GM12878 (cell line): ENCODE measurements around the gene MAD1L1. TPM values are rescaled to one million over a fixed set of nuclear protein-coding genes. Genes with fewer than 3 reads are reported as not detected.

Experiments used
- ATAC-seq: fragments of 200-7000 bp; cut with Tn5 transposase; 3 replicates; pipeline ENCODE4 v1.9.1; 2020; ENCODE audit warnings: mild to moderate bottlenecking, moderate library complexity
- BruUV-seq: library from RNA; stranded (reverse); fragments of 400-500 nt; replicated peaks from 2 replicates; lab custom pipeline; 2021; lab: Mats Ljungman, UMichigan
- CTCF ChIA-PET: fragments of 300-600 bp; sonication (Branson Sonifier 250); formaldehyde crosslinking; extraction: SDS; loops from one replicate; lab custom pipeline; 2021; ENCODE audit warnings: inconsistent platforms; lab: Yijun Ruan, JAX
- POLR2A ChIA-PET: fragments of 350-600 bp; formaldehyde crosslinking; extraction: SDS; loops from one replicate; lab custom pipeline; 2021; ENCODE audit warnings: inconsistent platforms; lab: Charles Lee
- RAD21 ChIA-PET: fragments of 300-600 bp; sonication (Branson Sonifier 250); formaldehyde crosslinking; loops from one replicate; lab custom pipeline; 2023; ENCODE audit warnings: antibody characterized with exemption; ENCODE audit not compliant: unreplicated experiment; lab: Charles Lee
- SMC1A ChIA-PET: fragments of 300-600 bp; sonication (Branson Sonifier 250); formaldehyde crosslinking; loops from one replicate; lab custom pipeline; 2023; ENCODE audit not compliant: unreplicated experiment, uncharacterized antibody; lab: Charles Lee
- DNase-seq: peaks from one replicate; pipeline ENCODE4 v3.0.0-alpha.2; 2011; ENCODE audit warnings: low read depth, low spot score
- FAIRE-seq: peaks from 3 replicates; lab custom pipeline; 2011; peaks lifted over from hg19 to GRCh38; lab: Jason Lieb, UNC
- H2AFZ ChIP-seq: 2 replicates; pipeline ENCODE4 v1.6.0; 2011; ENCODE audit warnings: low read depth, low read length, control low read depth; ENCODE audit not compliant: control insufficient read depth
- H3K27ac ChIP-seq: 2 replicates; pipeline ENCODE4 v1.5.1; 2011; ENCODE audit warnings: control low read depth; ENCODE audit not compliant: control insufficient read depth, insufficient read depth
- H3K27me3 ChIP-seq, 2 experiments: replicated peaks in 1 of 2; 2 replicates each; pipeline versions ENCODE4 v1.6.0 to v1.6.1; 2011; ENCODE audit warnings: low read length in 1 of 2; ENCODE audit not compliant: control insufficient read depth in 2 of 2, insufficient read depth in 2 of 2
- H3K36me3 ChIP-seq, 2 experiments: 2 replicates each; pipeline ENCODE4 v1.5.1; 2011; ENCODE audit warnings: low read length in 1 of 2; ENCODE audit not compliant: control insufficient read depth in 2 of 2, insufficient read depth in 2 of 2
- H3K4me1 ChIP-seq: 2 replicates; pipeline ENCODE4 v1.6.1; 2011; ENCODE audit warnings: mild to moderate bottlenecking, low read length, moderate library complexity, mixed read lengths; ENCODE audit not compliant: control insufficient read depth, insufficient read depth
- H3K4me2 ChIP-seq: 2 replicates; pipeline ENCODE4 v1.6.0; 2011; ENCODE audit warnings: control low read depth; ENCODE audit not compliant: control insufficient read depth, insufficient read depth
- H3K4me3 ChIP-seq: fragments of 200-600 bp; sonication (generic); 2 replicates; pipeline ENCODE4 v1.5.1; 2016
- H3K79me2 ChIP-seq: 2 replicates; pipeline ENCODE4 v1.6.0; 2011; ENCODE audit warnings: low read length; ENCODE audit not compliant: control insufficient read depth, insufficient read depth
- H3K9ac ChIP-seq: 2 replicates; pipeline ENCODE4 v1.8.0; 2011; ENCODE audit warnings: low read length, control low read depth, mixed read lengths; ENCODE audit not compliant: control insufficient read depth, insufficient read depth
- H3K9me3 ChIP-seq: replicated peaks from 3 replicates; pipeline ENCODE4 v1.5.1; 2011; ENCODE audit warnings: mild to moderate bottlenecking, low read length; ENCODE audit not compliant: control insufficient read depth, insufficient read depth
- H4K20me1 ChIP-seq: 2 replicates; pipeline ENCODE4 v1.6.0; 2011; ENCODE audit not compliant: control insufficient read depth, insufficient read depth
- CBX5 ChIP-seq: sonication (generic); IDR thresholded peaks from 2 replicates; pipeline ENCODE4 v1.6.1; 2016; ENCODE audit warnings: low read depth, moderate library complexity, mild to moderate bottlenecking, inconsistent platforms
- CREM ChIP-seq: IDR thresholded peaks from 2 replicates; pipeline ENCODE4 v1.6.1; 2014; ENCODE audit warnings: antibody characterized with exemption, low read depth
- FOS ChIP-seq: IDR thresholded peaks from 3 replicates; pipeline ENCODE4 v1.6.1; 2011; ENCODE audit warnings: borderline replicate concordance; ENCODE audit not compliant: insufficient read length; ENCODE audit errors: extremely low read depth
- FOXK2 ChIP-seq: fragments of 450-650 bp; IDR thresholded peaks from 2 replicates; pipeline ENCODE4 v1.6.1; 2017; ENCODE audit warnings: mild to moderate bottlenecking, moderate library complexity
- GABPA ChIP-seq: IDR thresholded peaks from 2 replicates; pipeline ENCODE4 v1.6.1; 2014; ENCODE audit warnings: antibody characterized with exemption, low read depth, mild to moderate bottlenecking, inconsistent platforms
- POU2F2 ChIP-seq: IDR thresholded peaks from 3 replicates; pipeline ENCODE4 v1.6.1; 2011; ENCODE audit warnings: low read depth, mild to moderate bottlenecking, low read length, borderline replicate concordance
- RCOR1 ChIP-seq: conservative IDR thresholded peaks from 2 replicates; pipeline ENCODE4 v1.6.1; 2012; ENCODE audit warnings: low read depth, low read length, improper control_type of control experiment
- YBX1 ChIP-seq: fragments of 450-650 bp; IDR thresholded peaks from 2 replicates; pipeline ENCODE4 v1.6.1; 2016; ENCODE audit warnings: antibody characterized with exemption
- WGBS: methylation state at CpG from one replicate; pipeline ENCODE4 v1.1.6; 2016; ENCODE audit warnings: low lambda C conversion rate; ENCODE audit not compliant: insufficient replicate concordance, insufficient coverage; ENCODE audit errors: missing lambda C conversion rate; 5-methylcytosine and 5-hydroxymethylcytosine counted together
- in situ Hi-C: fragments of 300-500 bp; cut with MboI; formaldehyde crosslinking; loops from 9 replicates; pipeline ENCODE4 v1.14.3; 2018; ENCODE audit warnings: mixed read lengths
- intact Hi-C: fragments of 100-400 bp; cut with micrococcal nuclease; formaldehyde crosslinking; loops from one replicate; pipeline ENCODE4 v1.14.2; 2022; ENCODE audit not compliant: unreplicated experiment
- polyA plus RNA-seq, 11 experiments: library from polyadenylated mRNA; depleted of rRNA in 4 of 11; unstranded in 6 of 11; stranded (reverse) in 5 of 11; fragments of >200 nt; fragmentation: Nextera tagmentation in 4 of 11; fragmentation: Illumina TruSeq in 1 of 11; extraction: Ambion mirVana in 4 of 11; extraction: Trizol in 1 of 11; gene quantifications; 1 replicate in 1 of 11; 2 replicates in 10 of 11; pipeline versions ENCODE4 v1.2.1 to v1.2.3, GENCODE V29; 2011 to 2016; ENCODE audit warnings: inconsistent platforms in 2 of 11, missing spikeins in 2 of 11, low read depth in 1 of 11
- total RNA-seq, 4 experiments: library from RNA; depleted of rRNA in 3 of 4; stranded (reverse); fragments of >200 nt in 3 of 4; fragmentation: Illumina TruSeq in 1 of 4; extraction: Trizol in 1 of 4; gene quantifications; 2 replicates each; pipeline versions ENCODE4 v1.2.1 to v1.2.3, GENCODE V29; 2013 to 2021
- TF ChIP-seq, protein P1 (sequence below): fragments of 450-650 bp; IDR thresholded peaks from 2 replicates; pipeline ENCODE4 v1.6.1; 2018; ENCODE audit warnings: borderline replicate concordance, mild to moderate bottlenecking; ENCODE audit not compliant: partially characterized antibody
- TF ChIP-seq, protein P2 (sequence below): IDR thresholded peaks from 2 replicates; pipeline ENCODE4 v1.6.1; 2012; ENCODE audit warnings: low read depth, low read length, improper control_type of control experiment
- TF ChIP-seq, protein P3 (sequence below): IDR thresholded peaks from 2 replicates; pipeline ENCODE4 v1.6.1; 2011; ENCODE audit warnings: borderline replicate concordance, low read depth, mild to moderate bottlenecking, moderate library complexity, mixed read lengths, low read length; ENCODE audit not compliant: insufficient read depth; ENCODE audit errors: extremely low read length

MAD1L1 gene
- total and polyA plus RNA-seq, 10 of the 15 experiments (the other 5 are each of a cell fraction or from before 2014, with no cell fraction given) = 2.2 to 76.8 (median 38.3) TPM

DNA sequence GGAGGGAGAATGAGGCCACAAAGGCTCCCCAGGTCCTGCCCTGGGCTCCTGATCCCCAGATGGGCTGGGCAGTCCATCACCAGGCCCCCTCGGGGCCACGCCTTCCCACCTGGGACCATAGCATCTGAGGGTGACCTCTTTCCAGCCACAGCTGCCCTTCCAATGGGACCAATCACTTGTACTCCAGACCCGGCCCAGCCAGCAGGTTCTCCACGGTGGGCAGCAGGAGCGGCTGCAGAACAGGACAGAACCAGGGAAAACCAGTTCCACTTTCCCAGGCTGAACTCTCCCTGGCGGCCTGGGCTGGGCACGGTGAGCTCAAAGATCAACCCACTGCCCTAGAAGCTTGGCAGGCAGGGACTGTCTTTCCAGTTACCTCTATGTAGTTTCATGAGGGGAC, 257.6 kb downstream of the MAD1L1 start:
- CTCF ChIA-PET = no interaction called here
- no peak overlapping the region for H3K4me2 ChIP-seq
- FAIRE-seq = no peak
- 85% methylated on average over 7 of the region's 7 CpGs for WGBS
- in situ Hi-C loops = no loop called here
- TF ChIP-seq RCOR1 = no peak
- TF ChIP-seq, protein P1, sequence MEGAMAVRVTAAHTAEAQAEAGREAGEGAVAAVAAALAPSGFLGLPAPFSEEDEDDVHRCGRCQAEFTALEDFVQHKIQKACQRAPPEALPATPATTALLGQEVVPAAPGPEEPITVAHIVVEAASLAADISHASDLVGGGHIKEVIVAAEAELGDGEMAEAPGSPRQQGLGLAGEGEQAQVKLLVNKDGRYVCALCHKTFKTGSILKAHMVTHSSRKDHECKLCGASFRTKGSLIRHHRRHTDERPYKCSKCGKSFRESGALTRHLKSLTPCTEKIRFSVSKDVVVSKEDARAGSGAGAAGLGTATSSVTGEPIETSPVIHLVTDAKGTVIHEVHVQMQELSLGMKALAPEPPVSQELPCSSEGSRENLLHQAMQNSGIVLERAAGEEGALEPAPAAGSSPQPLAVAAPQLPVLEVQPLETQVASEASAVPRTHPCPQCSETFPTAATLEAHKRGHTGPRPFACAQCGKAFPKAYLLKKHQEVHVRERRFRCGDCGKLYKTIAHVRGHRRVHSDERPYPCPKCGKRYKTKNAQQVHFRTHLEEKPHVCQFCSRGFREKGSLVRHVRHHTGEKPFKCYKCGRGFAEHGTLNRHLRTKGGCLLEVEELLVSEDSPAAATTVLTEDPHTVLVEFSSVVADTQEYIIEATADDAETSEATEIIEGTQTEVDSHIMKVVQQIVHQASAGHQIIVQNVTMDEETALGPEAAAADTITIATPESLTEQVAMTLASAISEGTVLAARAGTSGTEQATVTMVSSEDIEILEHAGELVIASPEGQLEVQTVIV = no peak
- no peak for TF ChIP-seq CREM
- no peak for TF ChIP-seq FOS
- no peak for TF ChIP-seq CBX5
- TF ChIP-seq POU2F2 = no peak
- TF ChIP-seq YBX1 = no peak
- no peak for TF ChIP-seq GABPA
- TF ChIP-seq, protein P2, sequence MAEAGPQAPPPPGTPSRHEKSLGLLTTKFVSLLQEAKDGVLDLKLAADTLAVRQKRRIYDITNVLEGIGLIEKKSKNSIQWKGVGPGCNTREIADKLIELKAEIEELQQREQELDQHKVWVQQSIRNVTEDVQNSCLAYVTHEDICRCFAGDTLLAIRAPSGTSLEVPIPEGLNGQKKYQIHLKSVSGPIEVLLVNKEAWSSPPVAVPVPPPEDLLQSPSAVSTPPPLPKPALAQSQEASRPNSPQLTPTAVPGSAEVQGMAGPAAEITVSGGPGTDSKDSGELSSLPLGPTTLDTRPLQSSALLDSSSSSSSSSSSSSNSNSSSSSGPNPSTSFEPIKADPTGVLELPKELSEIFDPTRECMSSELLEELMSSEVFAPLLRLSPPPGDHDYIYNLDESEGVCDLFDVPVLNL = no peak
- TF ChIP-seq FOXK2 = no peak
- TF ChIP-seq, protein P3, sequence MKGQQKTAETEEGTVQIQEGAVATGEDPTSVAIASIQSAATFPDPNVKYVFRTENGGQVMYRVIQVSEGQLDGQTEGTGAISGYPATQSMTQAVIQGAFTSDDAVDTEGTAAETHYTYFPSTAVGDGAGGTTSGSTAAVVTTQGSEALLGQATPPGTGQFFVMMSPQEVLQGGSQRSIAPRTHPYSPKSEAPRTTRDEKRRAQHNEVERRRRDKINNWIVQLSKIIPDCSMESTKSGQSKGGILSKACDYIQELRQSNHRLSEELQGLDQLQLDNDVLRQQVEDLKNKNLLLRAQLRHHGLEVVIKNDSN = no peak
- TF ChIP-seq, all 136 proteins: peak for 0
- peaks cover 0 to 6% of the 10 kb centered on the region in 2 experiments; a peak in 3 of 4 replicates for H3K36me3 ChIP-seq
- no peak overlapping the region for H3K27ac ChIP-seq
- H3K9ac ChIP-seq = no peak overlapping the region
- H3K9me3 ChIP-seq = no peaks in the 10 kb centered on the region; the same call in 2 of the 3 replicates
- H3K27me3 ChIP-seq = no peaks in the 10 kb centered on the region
- intact Hi-C loops = no loop called here
- no peak for DNase-seq
- H3K79me2 ChIP-seq = no peaks in the 10 kb centered on the region
- peaks cover under 1% of the 10 kb centered on the region; the same call in 1 of the 2 replicates for H3K4me1 ChIP-seq
- no peak overlapping the region for H2AFZ ChIP-seq
- no peak overlapping the region for H3K4me3 ChIP-seq
- ChIA-PET SMC1A (interaction anchor here (0.6 kb wide), 1 partner anchor 16 kb away, joined by 3 read pairs; no protein-coding TSS in a partner anchor), RAD21 (no interaction called here), POLR2A (no interaction called here)
- no peaks in the 10 kb centered on the region for H4K20me1 ChIP-seq
- ATAC-seq = no peak
- no TSS peak for BruUV-seq
